Activated CD4-positive, alpha-beta memory T cell treated with anti-CD3 and anti-CD28 coated beads, Interleukin-2, amount 10 ng/mL, durations not matched to agents 7 days and 5 days (primary cell): ENCODE results near the gene OSCAR. TPM values are rescaled to one million over a fixed set of nuclear protein-coding genes. Genes with fewer than 3 reads are reported as not detected.
A peak's percentile ranks its signal among the peaks of the same experiment; 100 is the strongest.

Experiments used
- CTCF ChIA-PET: fragments of 350-600 bp; sonication (Branson Sonifier 250); formaldehyde crosslinking; loops from one replicate; lab custom pipeline; 2021; ENCODE audit warnings: antibody characterized with exemption, inconsistent platforms; lab: Charles Lee
- POLR2A ChIA-PET: fragments of 350-600 bp; sonication (Branson Sonifier 250); formaldehyde crosslinking; loops from one replicate; lab custom pipeline; 2021; ENCODE audit warnings: antibody characterized with exemption; lab: Charles Lee
- DNase-seq: peaks from one replicate; pipeline ENCODE4 v3.0.0-alpha.2; 2020
- H3K27ac Mint-ChIP-seq: one replicate; pipeline ENCODE4 v1.8.0; 2021; ENCODE audit warnings: mild to moderate bottlenecking, mixed read lengths
- H3K27me3 Mint-ChIP-seq: one replicate; pipeline ENCODE4 v1.8.0; 2021; ENCODE audit warnings: mixed read lengths
- H3K36me3 Mint-ChIP-seq: one replicate; pipeline ENCODE4 v1.8.0; 2021; ENCODE audit warnings: low read depth, mixed read lengths
- H3K4me1 Mint-ChIP-seq: one replicate; pipeline ENCODE4 v1.8.0; 2021; ENCODE audit warnings: mixed read lengths
- H3K4me3 Mint-ChIP-seq: one replicate; pipeline ENCODE4 v1.8.0; 2021; ENCODE audit warnings: mild to moderate bottlenecking, mixed read lengths
- H3K9me3 Mint-ChIP-seq: one replicate; pipeline ENCODE4 v1.8.0; 2021; ENCODE audit warnings: mixed read lengths
- total RNA-seq, 2 experiments: library from RNA; stranded (reverse); gene quantifications; one replicate each; pipeline ENCODE4 v1.2.3, GENCODE V29; 2021

The OSCAR gene
- total RNA-seq, 2 experiments from 2014 or later = 0.40 TPM; not detected in 1

- H3K27me3 Mint-ChIP-seq = no peaks in the 10 kb centered on the region
- DNase-seq = no peak
Measured at GRCh38 chr19:54136086-54136863, 35.7 kb upstream of the OSCAR start.

GRCh38 chr19:54133957-54134590 is 33.5 kb upstream of the OSCAR start:
- Mint-ChIP-seq H3K4me1 (peaks cover 21% of the 10 kb centered on the region), H3K9me3 (no peaks in the 10 kb centered on the region), H3K27me3 (no peaks in the 10 kb centered on the region), H3K36me3 (peaks cover 10% of the 10 kb centered on the region), H3K4me3 (no peak overlapping the region), H3K27ac (peak overlapping the region; percentile 23)
- no peak for DNase-seq
- ChIA-PET CTCF (no interaction called here), POLR2A (no interaction called here)

More at GRCh38 chr19:54136086-54136863, 35.7 kb upstream of the OSCAR start:
- Mint-ChIP-seq H3K36me3 (peaks cover 19% of the 10 kb centered on the region), H3K4me3 (peak overlapping the region; percentile 82), H3K27ac (peak overlapping the region; percentile 83), H3K4me1 (peaks cover 37% of the 10 kb centered on the region), H3K9me3 (no peaks in the 10 kb centered on the region)
- POLR2A ChIA-PET = interaction anchor here (1.2 to 4.5 kb wide), 15 partner anchors 12 to 381 kb away, joined by 3 to 66 read pairs (median 8); partner anchors contain the start of genes LENG1, LENG8, LENG9 and MBOAT7
- CTCF ChIA-PET = interaction anchor here (0.9 to 2.4 kb wide), 12 partner anchors 21 to 302 kb away, joined by 3 to 24 read pairs (median 5); partner anchors contain the start of genes LENG1, MBOAT7, NDUFA3 and PRPF31

GRCh38 chr19:54133312-54133956 is 32.8 kb upstream of the OSCAR start:
- POLR2A ChIA-PET = interaction anchor here (1.1 kb wide), 1 partner anchor 18 kb away, joined by 4 read pairs; the partner anchor contains the start of genes PRPF31 and TFPT
- Mint-ChIP-seq H3K4me3 (no peak overlapping the region), H3K27me3 (no peaks in the 10 kb centered on the region), H3K4me1 (peaks cover 15% of the 10 kb centered on the region), H3K9me3 (no peaks in the 10 kb centered on the region), H3K27ac (no peak overlapping the region), H3K36me3 (peaks cover 5% of the 10 kb centered on the region)
- DNase-seq = no peak
- CTCF ChIA-PET = no interaction called here

- POLR2A ChIA-PET = no interaction called here
- peaks cover 20% of the 10 kb centered on the region for H3K36me3 Mint-ChIP-seq
Measured at GRCh38 chr19:54129617-54129996, 29.0 kb upstream of the OSCAR start.

GRCh38 chr19:54128796-54129616 is 28.4 kb upstream of the OSCAR start:
- Mint-ChIP-seq H3K27ac (no peak overlapping the region), H3K36me3 (peaks cover 23% of the 10 kb centered on the region), H3K9me3 (no peaks in the 10 kb centered on the region), H3K4me3 (no peak overlapping the region), H3K4me1 (no peaks in the 10 kb centered on the region), H3K27me3 (no peaks in the 10 kb centered on the region)
- POLR2A ChIA-PET = no interaction called here
- CTCF ChIA-PET = no interaction called here
- DNase-seq = no peak

More at GRCh38 chr19:54129617-54129996, 29.0 kb upstream of the OSCAR start:
- H3K27me3 Mint-ChIP-seq = no peaks in the 10 kb centered on the region
- CTCF ChIA-PET = no interaction called here
- DNase-seq = no peak
- H3K27ac Mint-ChIP-seq = no peak overlapping the region
- peaks cover 3% of the 10 kb centered on the region for H3K4me1 Mint-ChIP-seq
- H3K9me3 Mint-ChIP-seq = no peaks in the 10 kb centered on the region
- H3K4me3 Mint-ChIP-seq = no peak overlapping the region

GRCh38 chr19:54128441-54128725 is 27.8 kb upstream of the OSCAR start:
- peaks cover 26% of the 10 kb centered on the region for H3K36me3 Mint-ChIP-seq
- no peak overlapping the region for H3K27ac Mint-ChIP-seq
- no peak for DNase-seq
- no peaks in the 10 kb centered on the region for H3K4me1 Mint-ChIP-seq
- ChIA-PET POLR2A (no interaction called here), CTCF (no interaction called here)
- H3K4me3 Mint-ChIP-seq = no peak overlapping the region
- no peaks in the 10 kb centered on the region for H3K9me3 Mint-ChIP-seq
- H3K27me3 Mint-ChIP-seq = no peaks in the 10 kb centered on the region

GRCh38 chr19:54127688-54128440 is 27.3 kb upstream of the OSCAR start:
- ChIA-PET POLR2A (no interaction called here), CTCF (no interaction called here)
- H3K4me1 Mint-ChIP-seq = no peaks in the 10 kb centered on the region
- no peaks in the 10 kb centered on the region for H3K9me3 Mint-ChIP-seq
- no peak overlapping the region for H3K4me3 Mint-ChIP-seq
- H3K27ac Mint-ChIP-seq = no peak overlapping the region
- peaks cover 30% of the 10 kb centered on the region for H3K36me3 Mint-ChIP-seq
- no peaks in the 10 kb centered on the region for H3K27me3 Mint-ChIP-seq
- no peak for DNase-seq

- no peak overlapping the region for H3K27ac Mint-ChIP-seq
- ChIA-PET CTCF (no interaction called here), POLR2A (interaction anchor here (1.0 kb wide), 1 partner anchor 13 kb away, joined by 3 read pairs; no protein-coding TSS in a partner anchor)
- no peak overlapping the region for H3K4me3 Mint-ChIP-seq
- no peaks in the 10 kb centered on the region for H3K9me3 Mint-ChIP-seq
- no peaks in the 10 kb centered on the region for H3K27me3 Mint-ChIP-seq
- peaks cover 41% of the 10 kb centered on the region for H3K36me3 Mint-ChIP-seq
- no peaks in the 10 kb centered on the region for H3K4me1 Mint-ChIP-seq
- DNase-seq = no peak
Measured at GRCh38 chr19:54125713-54126112, 25.1 kb upstream of the OSCAR start.

GRCh38 chr19:54124393-54124792 is 23.8 kb upstream of the OSCAR start:
- Mint-ChIP-seq H3K27me3 (no peaks in the 10 kb centered on the region), H3K4me3 (no peak overlapping the region), H3K4me1 (no peaks in the 10 kb centered on the region), H3K9me3 (no peaks in the 10 kb centered on the region), H3K36me3 (peaks cover 47% of the 10 kb centered on the region), H3K27ac (no peak overlapping the region)
- ChIA-PET POLR2A (interaction anchor here (1.0 kb wide), 1 partner anchor 12 kb away, joined by 3 read pairs; no protein-coding TSS in a partner anchor), CTCF (no interaction called here)
- DNase-seq = no peak

GRCh38 chr19:54123682-54124081 is 23.1 kb upstream of the OSCAR start:
- CTCF ChIA-PET = no interaction called here
- no peaks in the 10 kb centered on the region for H3K9me3 Mint-ChIP-seq
- POLR2A ChIA-PET = interaction anchor here (1.0 kb wide), 1 partner anchor 13 kb away, joined by 3 read pairs; no protein-coding TSS in a partner anchor
- DNase-seq = no peak
- H3K4me1 Mint-ChIP-seq = no peaks in the 10 kb centered on the region
- no peak overlapping the region for H3K4me3 Mint-ChIP-seq
- H3K27me3 Mint-ChIP-seq = no peaks in the 10 kb centered on the region
- peaks cover 46% of the 10 kb centered on the region for H3K36me3 Mint-ChIP-seq
- H3K27ac Mint-ChIP-seq = no peak overlapping the region

- CTCF ChIA-PET = no interaction called here
- peaks cover 38% of the 10 kb centered on the region for H3K36me3 Mint-ChIP-seq
- no peaks in the 10 kb centered on the region for H3K27me3 Mint-ChIP-seq
Measured at GRCh38 chr19:54121259-54121658, 20.7 kb upstream of the OSCAR start.

More at GRCh38 chr19:54121259-54121658, 20.7 kb upstream of the OSCAR start:
- POLR2A ChIA-PET = interaction anchor here (0.8 to 1.0 kb wide), 2 partner anchors 16 to 18 kb away, joined by 3 read pairs; partner anchors contain the start of gene CNOT3
- Mint-ChIP-seq H3K4me1 (peaks cover 17% of the 10 kb centered on the region), H3K4me3 (no peak overlapping the region), H3K27ac (no peak overlapping the region), H3K9me3 (no peaks in the 10 kb centered on the region)
- no peak for DNase-seq
